Measurements from ENCODE around the gene CROCC.
"Not testable (repeated sequence)": the region's sequence is repeated elsewhere in the genome, so short reads cannot be mapped to it uniquely, and the experiment has no call there.

CROCC gene

GRCh38 chr1:16905110-16905867 lies 16.4 kb upstream of the CROCC start:
- no peak overlapping the region for H3K27ac Mint-ChIP-seq
- H3K4me1 Mint-ChIP-seq: peaks cover 24 to 31% of the 10 kb centered on the region in 2 donors
- H3K4me3 Mint-ChIP-seq: no peak overlapping the region
- no peaks in the 10 kb centered on the region for H3K27me3 Mint-ChIP-seq
- ATAC-seq (replicated peaks): peak; percentile 72 to 79
- H3K36me3 Mint-ChIP-seq: no peaks in the 10 kb centered on the region
- H3K9me3 Mint-ChIP-seq: no peaks in the 10 kb centered on the region
- peak; percentile 82 for DNase-seq

GRCh38 chr1:16905868-16906702 lies 15.6 kb upstream of the CROCC start:
- H3K36me3 Mint-ChIP-seq: no peaks in the 10 kb centered on the region
- ATAC-seq (replicated peaks) (no peak), DNase-seq (no peak)
- no peak overlapping the region for H3K4me3 Mint-ChIP-seq
- H3K4me1 Mint-ChIP-seq: peaks cover 20 to 26% of the 10 kb centered on the region in 2 donors
- H3K27ac Mint-ChIP-seq: no peak overlapping the region
- H3K27me3 Mint-ChIP-seq: no peaks in the 10 kb centered on the region
- no peaks in the 10 kb centered on the region for H3K9me3 Mint-ChIP-seq

GRCh38 chr1:16906873-16907272 lies 14.9 kb upstream of the CROCC start:
- ATAC-seq (replicated peaks): no peak
- peak overlapping the region in 1 of 2 donors; percentile 14 for H3K4me3 Mint-ChIP-seq

GRCh38 chr1:16907870-16908758 lies 13.6 kb upstream of the CROCC start:
- no peaks in the 10 kb centered on the region for H3K36me3 Mint-ChIP-seq
- no peaks in the 10 kb centered on the region for H3K9me3 Mint-ChIP-seq
- H3K27me3 Mint-ChIP-seq: no peaks in the 10 kb centered on the region
- peak overlapping the region; percentile 14 for H3K27ac Mint-ChIP-seq
- ATAC-seq (replicated peaks) (no peak), DNase-seq (no peak)
- peaks cover 20 to 29% of the 10 kb centered on the region in 2 donors for H3K4me1 Mint-ChIP-seq
- H3K4me3 Mint-ChIP-seq: no peak overlapping the region

More at GRCh38 chr1:16906873-16907272, 14.9 kb upstream of the CROCC start:
- no peak for DNase-seq
- H3K9me3 Mint-ChIP-seq: no peaks in the 10 kb centered on the region
- no peaks in the 10 kb centered on the region for H3K36me3 Mint-ChIP-seq
- H3K27ac Mint-ChIP-seq: no peak overlapping the region
- no peaks in the 10 kb centered on the region for H3K27me3 Mint-ChIP-seq
- H3K4me1 Mint-ChIP-seq: peaks cover 15 to 22% of the 10 kb centered on the region in 2 donors

- not testable (repeated sequence) for H3K36me3 Mint-ChIP-seq, H3K9me3 Mint-ChIP-seq, H3K27me3 Mint-ChIP-seq, H3K4me3 Mint-ChIP-seq, DNase-seq
- peaks cover 36 to 40% of the 10 kb centered on the region in 2 donors for H3K4me1 Mint-ChIP-seq
- peak overlapping the region; percentile 70 for H3K27ac Mint-ChIP-seq
- ATAC-seq (replicated peaks): peak; percentile 0 to 6
These were observed 9.6 kb upstream of the CROCC start for GRCh38 chr1:16911851-16912721.

GRCh38 chr1:16912742-16913141 lies 9.0 kb upstream of the CROCC start:
- H3K27ac Mint-ChIP-seq: peak overlapping the region; percentile 93
- not testable (repeated sequence) for H3K9me3 Mint-ChIP-seq, H3K27me3 Mint-ChIP-seq, H3K36me3 Mint-ChIP-seq
- ATAC-seq (replicated peaks) (peak; percentile 41 to 49), DNase-seq (peak; percentile 51)
- H3K4me3 Mint-ChIP-seq: peak overlapping the region; percentile 84 to 94
- H3K4me1 Mint-ChIP-seq: peaks cover 34 to 40% of the 10 kb centered on the region in 2 donors

- H3K27me3 Mint-ChIP-seq: no peaks in the 10 kb centered on the region
- H3K4me3 Mint-ChIP-seq: peak overlapping the region; percentile 84 to 94
- DNase-seq (no peak), ATAC-seq (replicated peaks) (no peak)
- no peaks in the 10 kb centered on the region for H3K9me3 Mint-ChIP-seq
- no peaks in the 10 kb centered on the region for H3K36me3 Mint-ChIP-seq
- H3K27ac Mint-ChIP-seq: peak overlapping the region; percentile 93
- H3K4me1 Mint-ChIP-seq: peaks cover 35 to 40% of the 10 kb centered on the region in 2 donors
These were observed 8.4 kb upstream of the CROCC start for GRCh38 chr1:16913181-16913832.

GRCh38 chr1:16913833-16914662 lies 7.7 kb upstream of the CROCC start:
- no peaks in the 10 kb centered on the region for H3K27me3 Mint-ChIP-seq
- H3K27ac Mint-ChIP-seq: peak overlapping the region; percentile 93
- no peaks in the 10 kb centered on the region for H3K9me3 Mint-ChIP-seq
- no peaks in the 10 kb centered on the region for H3K36me3 Mint-ChIP-seq
- peaks cover 36 to 40% of the 10 kb centered on the region in 2 donors for H3K4me1 Mint-ChIP-seq
- ATAC-seq (replicated peaks) (peak; percentile 92 to 94), DNase-seq (peak; percentile 85)
- peak overlapping the region; percentile 94 to 95 for H3K4me3 Mint-ChIP-seq

- not testable (repeated sequence) for H3K9me3 Mint-ChIP-seq; ATAC-seq (replicated peaks); H3K36me3 Mint-ChIP-seq; H3K27me3 Mint-ChIP-seq; DNase-seq
- H3K4me3 Mint-ChIP-seq: peak overlapping the region; percentile 94 to 95
- H3K4me1 Mint-ChIP-seq: peaks cover 35% of the 10 kb centered on the region in 2 donors
- H3K27ac Mint-ChIP-seq: peak overlapping the region; percentile 93
These were observed 6.7 kb upstream of the CROCC start for GRCh38 chr1:16914928-16915626.

GRCh38 chr1:16915627-16915973 lies 6.1 kb upstream of the CROCC start:
- no peak for DNase-seq
- H3K4me1 Mint-ChIP-seq: peaks cover 32 to 35% of the 10 kb centered on the region in 2 donors
- no peak overlapping the region for H3K27ac Mint-ChIP-seq

GRCh38 chr1:16916036-16916880 lies 5.5 kb upstream of the CROCC start:
- DNase-seq; H3K27me3 Mint-ChIP-seq; H3K4me3 Mint-ChIP-seq; H3K9me3 Mint-ChIP-seq; ATAC-seq (replicated peaks); H3K27ac Mint-ChIP-seq; H3K36me3 Mint-ChIP-seq: not testable (repeated sequence)
- peaks cover 34 to 37% of the 10 kb centered on the region in 2 donors for H3K4me1 Mint-ChIP-seq

More at GRCh38 chr1:16915627-16915973, 6.1 kb upstream of the CROCC start:
- Mint-ChIP-seq H3K9me3 (no peaks in the 10 kb centered on the region), H3K27me3 (no peaks in the 10 kb centered on the region), H3K36me3 (peaks cover 0 to 3% of the 10 kb centered on the region in 2 donors), H3K4me3 (peak overlapping the region; percentile 94 to 95)
- ATAC-seq (replicated peaks): no peak
